Upper lobe of left lung (tissue), 6 donors: ENCODE data around the gene AXIN1. TPM values are rescaled to one million over a fixed set of nuclear protein-coding genes. Genes with fewer than 3 reads are reported as not detected.

Experiments used
- ATAC-seq, 2 donors: fragments of 200-7000 bp; cut with Tn5 transposase; one replicate each; pipeline ENCODE4 v1.9.1; 2022; ENCODE audit warnings: mild to moderate bottlenecking in 2 of 2, moderate library complexity in 2 of 2; ENCODE audit not compliant: low FRiP score in 2 of 2
- DNase-seq, 2 donors: peaks; one replicate each; pipeline ENCODE4 v3.0.0-alpha.2; 2019 to 2020
- H3K27ac ChIP-seq, 4 donors: fragments of 200-600 bp; sonication (generic); one replicate each; pipeline ENCODE4 v1.5.1; 2016 to 2019
- H3K27me3 ChIP-seq, 4 donors: fragments of 200-600 bp; sonication (generic); one replicate each; pipeline ENCODE4 v1.5.1; 2017 to 2019
- H3K36me3 ChIP-seq, 4 donors: fragments of 200-600 bp; sonication (generic); one replicate each; pipeline ENCODE4 v1.5.1; 2016 to 2019
- H3K4me1 ChIP-seq, 4 donors: fragments of 200-600 bp; sonication (generic); one replicate each; pipeline ENCODE4 v1.5.1; 2018 to 2019
- H3K4me3 ChIP-seq, 4 donors: fragments of 200-600 bp; sonication (generic); one replicate each; pipeline ENCODE4 v1.5.1; 2017 to 2019; ENCODE audit warnings: mild to moderate bottlenecking in 2 of 4, moderate library complexity in 1 of 4
- H3K9me3 ChIP-seq, 4 donors: fragments of 200-600 bp; sonication (generic); one replicate each; pipeline ENCODE4 v1.5.1; 2018 to 2019
- CTCF ChIP-seq, 6 experiments: fragments of 450-650 bp in 4 of 6; fragments of 200-600 bp in 2 of 6; sonication (generic) in 2 of 6; IDR thresholded peaks; one replicate each; pipeline ENCODE4 v1.5.1; 2016 to 2019; ENCODE audit warnings: antibody characterized with exemption in 6 of 6
- EP300 ChIP-seq, 4 donors: sonication (generic); formaldehyde crosslinking; IDR thresholded peaks; one replicate each; pipeline ENCODE4 v1.5.1; 2017; ENCODE audit warnings: antibody characterized with exemption in 4 of 4, control low read depth in 2 of 4
- POLR2A ChIP-seq, 4 donors: fragments of 450-650 bp; IDR thresholded peaks; one replicate each; pipeline ENCODE4 v1.5.1; 2016 to 2017; ENCODE audit warnings: antibody characterized with exemption in 4 of 4, mild to moderate bottlenecking in 2 of 4
- POLR2AphosphoS5 ChIP-seq, 2 donors: sonication (generic); formaldehyde crosslinking; IDR thresholded peaks; one replicate each; pipeline ENCODE4 v1.5.1; 2017; ENCODE audit warnings: antibody characterized with exemption in 2 of 2
- WGBS, 2 donors: methylation state at CpG; one replicate each; pipeline ENCODE4 v1.1.5; 2017 to 2018; 5-methylcytosine and 5-hydroxymethylcytosine counted together
- total RNA-seq, 6 donors: library from RNA; depleted of rRNA in 4 of 6; stranded (reverse); fragments of >200 nt in 4 of 6; gene quantifications; one replicate each; pipeline versions ENCODE4 v1.1.0 to v1.2.1, GENCODE V29; 2016 to 2021
- donor health status: DM: no; HTN: no; CAD: no; lungs with moderate emphysema.
- donor health status: DM: no; HTN: yes; CAD: no; lungs with severe emphysema.

Gene AXIN1
- total RNA-seq, 6 donors from 2014 or later: 26.8 to 45.9 (median 31.9) TPM

- Histone ChIP-seq H3K36me3 (peaks cover 3 to 77% (median 58%) of the 10 kb centered on the region in 4 donors), H3K9me3 (no peaks in the 10 kb centered on the region), H3K4me3 (no peak overlapping the region), H3K27ac (no peak overlapping the region), H3K4me1 (no peaks in the 10 kb centered on the region), H3K27me3 (no peaks in the 10 kb centered on the region)
- no peak for TF ChIP-seq POLR2A (IDR thresholded peaks at IDR 0.05)
- ATAC-seq: no peak
- DNase-seq: no peak
- 90 to 92% methylated on average over 18 to 19 of the region's 19 CpGs for WGBS, 2 donors
Measured at GRCh38 chr16:305916-306626, 46.5 kb downstream of the AXIN1 start.

GRCh38 chr16:303760-304505 is 48.6 kb downstream of the AXIN1 start:
- Histone ChIP-seq H3K4me1 (no peaks in the 10 kb centered on the region), H3K36me3 (peaks cover 3 to 60% (median 48%) of the 10 kb centered on the region in 4 donors), H3K4me3 (no peak overlapping the region), H3K9me3 (no peaks in the 10 kb centered on the region), H3K27ac (no peak overlapping the region), H3K27me3 (no peaks in the 10 kb centered on the region)
- ATAC-seq (peak in 1 of 2 donors; percentile 45), DNase-seq (peak in 1 of 2 donors; percentile 78)
- 89 to 92% methylated on average over 42 to 43 of the region's 43 CpGs for WGBS, 2 donors
- TF ChIP-seq EP300 (IDR thresholded peaks at IDR 0.05): no peak
- TF ChIP-seq CTCF (IDR thresholded peaks at IDR 0.05): peak in 1 of 6 experiments; percentile 21

GRCh38 chr16:301950-302349 is 50.6 kb downstream of the AXIN1 start:
- peaks cover 8 to 59% (median 43%) of the 10 kb centered on the region in 4 donors for H3K36me3 ChIP-seq
- no peak overlapping the region for H3K4me3 ChIP-seq
- H3K27me3 ChIP-seq: no peaks in the 10 kb centered on the region
- no peaks in the 10 kb centered on the region for H3K4me1 ChIP-seq
- 93 to 100% methylated on average over 2 to 13 of the region's 13 CpGs for WGBS, 2 donors
- DNase-seq (no peak), ATAC-seq (no peak)
- no peaks in the 10 kb centered on the region for H3K9me3 ChIP-seq
- no peak for TF ChIP-seq CTCF (IDR thresholded peaks at IDR 0.05)
- TF ChIP-seq POLR2A (IDR thresholded peaks at IDR 0.05): no peak
- no peak for TF ChIP-seq POLR2AphosphoS5 (IDR thresholded peaks at IDR 0.05)
- TF ChIP-seq EP300 (IDR thresholded peaks at IDR 0.05): no peak
- H3K27ac ChIP-seq: no peak overlapping the region

- H3K27ac ChIP-seq: no peak overlapping the region
- WGBS, 2 donors: 91 to 96% methylated on average over 6 of the region's 6 CpGs
Measured at GRCh38 chr16:301235-301634, 51.3 kb downstream of the AXIN1 start.

More at GRCh38 chr16:301235-301634, 51.3 kb downstream of the AXIN1 start:
- no peaks in the 10 kb centered on the region for H3K9me3 ChIP-seq
- no peak overlapping the region for H3K4me3 ChIP-seq
- no peaks in the 10 kb centered on the region for H3K27me3 ChIP-seq
- DNase-seq: no peak
- peaks cover 8 to 59% (median 43%) of the 10 kb centered on the region in 4 donors for H3K36me3 ChIP-seq
- ATAC-seq: no peak
- H3K4me1 ChIP-seq: no peaks in the 10 kb centered on the region
- TF ChIP-seq EP300 (IDR thresholded peaks at IDR 0.05): no peak
- no peak for TF ChIP-seq CTCF (IDR thresholded peaks at IDR 0.05)
- no peak for TF ChIP-seq POLR2A (IDR thresholded peaks at IDR 0.05)
- no peak for TF ChIP-seq POLR2AphosphoS5 (IDR thresholded peaks at IDR 0.05)
